ENCODE results near the gene KIAA1755. TPM values are rescaled to one million over a fixed set of nuclear protein-coding genes. Genes with fewer than 3 reads are reported as not detected.

Gene KIAA1755
- total and polyA plus RNA-seq, 11 donors = 2.1 to 6.7 (median 3.5) TPM

GRCh38 chr20:38246357-38247165 lies 14.0 kb downstream of the KIAA1755 start:
- DNase-seq (peak in 1 of 5 donors; percentile 38), ATAC-seq (peak; percentile 34 to 63 (median 43))
- intact Hi-C loops (cut with DNase I) = no loop called here
- Histone ChIP-seq H3K4me1 (peaks cover 0 to 18% (median 3%) of the 10 kb centered on the region in 12 donors), H3K27me3 (no peaks in the 10 kb centered on the region), H3K27ac (peak overlapping the region in 3 of 12 donors; percentile 4 to 46 (median 32)), H3K9me3 (peaks cover 0 to 26% (median 15%) of the 10 kb centered on the region in 12 donors), H3K4me3 (no peak overlapping the region), H3K36me3 (peaks cover 0 to 20% (median 0%) of the 10 kb centered on the region in 9 donors)
- TF ChIP-seq POLR2A (IDR thresholded peaks at IDR 0.05) (no peak), CTCF (IDR thresholded peaks at IDR 0.05) (no peak)
- 54 to 63% (median 60%) methylated on average over 14 of the region's 14 CpGs for WGBS, 4 donors

GRCh38 chr20:38245753-38246152 lies 14.8 kb downstream of the KIAA1755 start:
- DNase-seq (peak in 1 of 5 donors; percentile 49), ATAC-seq (peak; percentile 64 to 86 (median 77))
- Histone ChIP-seq H3K9me3 (peaks cover 0 to 32% (median 15%) of the 10 kb centered on the region in 12 donors), H3K4me3 (no peak overlapping the region), H3K4me1 (peaks cover 0 to 18% (median 3%) of the 10 kb centered on the region in 12 donors), H3K27me3 (no peaks in the 10 kb centered on the region), H3K27ac (peak overlapping the region in 2 of 12 donors; percentile 32 to 46), H3K36me3 (peaks cover 0 to 24% (median 0%) of the 10 kb centered on the region in 9 donors)
- TF ChIP-seq POLR2A (IDR thresholded peaks at IDR 0.05) (no peak), CTCF (IDR thresholded peaks at IDR 0.05) (no peak)
- WGBS, 4 donors = 65 to 87% (median 78%) methylated on average over 9 of the region's 9 CpGs
- intact Hi-C loops (cut with DNase I) = no loop called here

- Histone ChIP-seq H3K9me3 (peaks cover 0 to 32% (median 15%) of the 10 kb centered on the region in 12 donors), H3K27me3 (peaks cover 0 to 4% (median 0%) of the 10 kb centered on the region in 9 donors), H3K27ac (no peak overlapping the region), H3K4me3 (no peak overlapping the region), H3K36me3 (peaks cover 0 to 40% (median 0%) of the 10 kb centered on the region in 9 donors), H3K4me1 (peaks cover 0 to 18% (median 3%) of the 10 kb centered on the region in 12 donors)
- WGBS, 4 donors = 71 to 87% (median 84%) methylated on average over 2 of the region's 2 CpGs
- no peak for DNase-seq
- intact Hi-C loops (cut with DNase I) = no loop called here
- ATAC-seq = no peak
- TF ChIP-seq CTCF (IDR thresholded peaks at IDR 0.05) (no peak), POLR2A (IDR thresholded peaks at IDR 0.05) (no peak)
Observed at GRCh38 chr20:38243709-38244020, 16.9 kb downstream of the KIAA1755 start.

- H3K27me3 ChIP-seq = peaks cover 0 to 4% (median 0%) of the 10 kb centered on the region in 9 donors
- intact Hi-C loops (cut with DNase I) = no loop called here
- no peak overlapping the region for H3K27ac ChIP-seq
- 43 to 53% (median 52%) methylated on average over 5 of the region's 5 CpGs for WGBS, 4 donors
- TF ChIP-seq CTCF (IDR thresholded peaks at IDR 0.05) = peak in 6 of 12 donors; percentile 21 to 29 (median 24)
- no peak for TF ChIP-seq POLR2A (IDR thresholded peaks at IDR 0.05)
- DNase-seq = no peak
- peaks cover 0 to 17% (median 3%) of the 10 kb centered on the region in 12 donors for H3K4me1 ChIP-seq
- H3K36me3 ChIP-seq = peaks cover 0 to 44% (median 0%) of the 10 kb centered on the region in 9 donors
- H3K4me3 ChIP-seq = no peak overlapping the region
- H3K9me3 ChIP-seq = peaks cover 0 to 32% (median 15%) of the 10 kb centered on the region in 12 donors
- no peak for ATAC-seq
Observed at GRCh38 chr20:38242848-38243708, 17.5 kb downstream of the KIAA1755 start.

All from heart left ventricle (tissue), 16 donors.